HL-60 (cell line): ENCODE measurements around the gene TMBIM4.

Experiments
- DNase-seq, 2 experiments: peaks; one replicate each; pipeline ENCODE4 v3.0.0-alpha.2; 2010 to 2020; ENCODE audit warnings: low read depth in 1 of 2, low spot score in 1 of 2
- H3K27ac ChIP-seq: fragments of 250-450 bp; sonication (Bioruptor Pico); replicated peaks from 2 replicates; pipeline ENCODE4 v1.5.1; 2020; ENCODE audit warnings: mild to moderate bottlenecking, moderate library complexity
- H3K27me3 ChIP-seq: fragments of 250-450 bp; sonication (Bioruptor Pico); 2 replicates; pipeline ENCODE4 v1.5.1; 2021; ENCODE audit warnings: mild to moderate bottlenecking, moderate library complexity; ENCODE audit not compliant: insufficient read depth, poor library complexity, severe bottlenecking
- H3K4me3 ChIP-seq: replicated peaks from 2 replicates; pipeline ENCODE4 v1.5.1; 2011; ENCODE audit warnings: mild to moderate bottlenecking, control low read depth, low read length; ENCODE audit not compliant: insufficient read depth
- GABPA ChIP-seq: IDR thresholded peaks from 2 replicates; pipeline ENCODE4 v1.6.1; 2012; ENCODE audit warnings: low read depth
- POLR2AphosphoS5 ChIP-seq: IDR thresholded peaks from 2 replicates; pipeline ENCODE4 v1.6.1; 2012; ENCODE audit warnings: low read depth
- REST ChIP-seq: IDR thresholded peaks from 2 replicates; pipeline ENCODE4 v1.6.1; 2012; ENCODE audit warnings: low read depth; ENCODE audit not compliant: insufficient replicate concordance
- SPI1 ChIP-seq: IDR thresholded peaks from 2 replicates; pipeline ENCODE4 v1.6.1; 2012; ENCODE audit warnings: low read depth, mild to moderate bottlenecking, borderline replicate concordance
- TF ChIP-seq, protein P1 (sequence below): IDR thresholded peaks from one replicate; pipeline ENCODE4 v1.5.1; 2011; ENCODE audit warnings: low read length, control low read depth, inconsistent platforms; ENCODE audit not compliant: insufficient read depth

The TMBIM4 gene

GRCh38 chr12:66160704-66161103 is 9.1 kb downstream of the TMBIM4 start:
- Histone ChIP-seq H3K4me3 (no peak overlapping the region), H3K27me3 (no peaks in the 10 kb centered on the region), H3K27ac (no peak overlapping the region)
- no peak for DNase-seq
- TF ChIP-seq, protein P1, sequence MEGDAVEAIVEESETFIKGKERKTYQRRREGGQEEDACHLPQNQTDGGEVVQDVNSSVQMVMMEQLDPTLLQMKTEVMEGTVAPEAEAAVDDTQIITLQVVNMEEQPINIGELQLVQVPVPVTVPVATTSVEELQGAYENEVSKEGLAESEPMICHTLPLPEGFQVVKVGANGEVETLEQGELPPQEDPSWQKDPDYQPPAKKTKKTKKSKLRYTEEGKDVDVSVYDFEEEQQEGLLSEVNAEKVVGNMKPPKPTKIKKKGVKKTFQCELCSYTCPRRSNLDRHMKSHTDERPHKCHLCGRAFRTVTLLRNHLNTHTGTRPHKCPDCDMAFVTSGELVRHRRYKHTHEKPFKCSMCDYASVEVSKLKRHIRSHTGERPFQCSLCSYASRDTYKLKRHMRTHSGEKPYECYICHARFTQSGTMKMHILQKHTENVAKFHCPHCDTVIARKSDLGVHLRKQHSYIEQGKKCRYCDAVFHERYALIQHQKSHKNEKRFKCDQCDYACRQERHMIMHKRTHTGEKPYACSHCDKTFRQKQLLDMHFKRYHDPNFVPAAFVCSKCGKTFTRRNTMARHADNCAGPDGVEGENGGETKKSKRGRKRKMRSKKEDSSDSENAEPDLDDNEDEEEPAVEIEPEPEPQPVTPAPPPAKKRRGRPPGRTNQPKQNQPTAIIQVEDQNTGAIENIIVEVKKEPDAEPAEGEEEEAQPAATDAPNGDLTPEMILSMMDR: no peak
- TF ChIP-seq GABPA (no peak), POLR2AphosphoS5 (no peak)

- no peak overlapping the region for H3K27ac ChIP-seq
- no peaks in the 10 kb centered on the region for H3K27me3 ChIP-seq
- DNase-seq: no peak
- TF ChIP-seq POLR2AphosphoS5 (no peak), GABPA (no peak)
- TF ChIP-seq, protein P1: no peak
- H3K4me3 ChIP-seq: no peak overlapping the region
Measured at GRCh38 chr12:66159123-66159522, 10.7 kb downstream of the TMBIM4 start.

DNA sequence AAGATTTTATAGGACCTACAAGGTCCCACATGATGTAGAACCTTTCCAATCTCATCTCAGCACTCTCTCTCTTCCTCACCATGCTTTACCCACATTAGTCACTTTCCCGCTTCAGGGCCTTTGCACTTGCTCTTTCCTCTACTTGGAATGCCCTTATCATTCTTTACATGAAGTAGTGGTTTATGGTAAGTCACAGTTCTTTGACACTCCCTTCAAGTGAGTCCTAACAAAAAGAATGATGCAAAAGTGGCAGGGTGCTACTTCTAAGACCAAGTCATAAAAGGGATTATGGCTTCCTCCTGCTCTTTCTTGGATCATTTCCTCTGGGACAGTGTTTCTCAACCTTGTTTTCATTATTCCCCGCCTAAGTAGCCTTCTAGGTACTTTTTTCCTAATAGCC is 13.1 kb downstream of the TMBIM4 start:
- no peak overlapping the region for H3K4me3 ChIP-seq
- H3K27me3 ChIP-seq: no peaks in the 10 kb centered on the region
- H3K27ac ChIP-seq: no peak overlapping the region
- no peak for DNase-seq
- TF ChIP-seq POLR2AphosphoS5: no peak
- no peak for TF ChIP-seq REST
- TF ChIP-seq GABPA: no peak
- TF ChIP-seq, protein P1: no peak
- no peak for TF ChIP-seq SPI1

DNA sequence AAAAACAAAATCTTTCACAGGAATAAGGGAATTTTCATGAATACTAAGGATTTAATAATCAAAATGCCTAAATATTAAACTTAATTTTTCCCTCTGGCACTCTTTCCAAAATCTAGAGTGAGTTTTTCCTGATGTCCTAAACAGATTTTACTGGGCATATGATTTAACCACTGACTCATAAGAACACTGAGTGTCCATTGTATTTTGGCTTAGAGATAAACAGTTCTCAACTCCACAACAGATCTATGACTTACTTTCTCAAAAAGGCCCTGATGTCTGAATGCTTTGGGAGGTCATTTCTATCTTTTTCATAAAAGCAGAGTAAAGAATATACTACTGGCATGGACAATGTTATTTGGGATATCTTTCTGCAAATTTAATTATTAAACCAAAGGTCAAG is 15.0 kb downstream of the TMBIM4 start:
- H3K27ac ChIP-seq: no peak overlapping the region
- DNase-seq: no peak
- no peak overlapping the region for H3K4me3 ChIP-seq
- TF ChIP-seq GABPA (no peak), POLR2AphosphoS5 (no peak), REST (no peak), SPI1 (no peak)
- TF ChIP-seq, protein P1: no peak
- no peaks in the 10 kb centered on the region for H3K27me3 ChIP-seq
